Measurements from ENCODE around the gene XRN1. TPM values are rescaled to one million over a fixed set of nuclear protein-coding genes. Genes with fewer than 3 reads are reported as not detected.

Gene XRN1
- 178 and 205 TPM in 2 replicates for total RNA-seq (2014; rRNA removed; shearing (Covaris generic))

- H3K36me3 ChIP-seq, result peaks cover 24% of the 10 kb centered on the region
- peaks cover 17% of the 10 kb centered on the region for H3K4me1 ChIP-seq
- no peaks in the 10 kb centered on the region for H3K27me3 ChIP-seq
- DNase-seq, result peak; percentile 97 to 98
- peak within 1 kb of the TSS; percentile 99 for H3K27ac ChIP-seq
- H3K4me3 ChIP-seq, result peak within 1 kb of the TSS; percentile 91
- H3K9me3 ChIP-seq (replicated peaks), result no peaks in the 10 kb centered on the region
Observed at GRCh38 chr3:142447852-142448823, at the start of gene XRN1. TSS of gene XRN1 (minus strand) at chr3:142448037. CDS start at chr3:142447944, 93 bp downstream.

- no peaks in the 10 kb centered on the region for H3K27me3 ChIP-seq
- DNase-seq, result no peak
- H3K9me3 ChIP-seq (replicated peaks), result no peaks in the 10 kb centered on the region
- H3K36me3 ChIP-seq, result peaks cover 61% of the 10 kb centered on the region
- no peak overlapping the region for H3K4me3 ChIP-seq
- H3K27ac ChIP-seq, result no peak overlapping the region
- H3K4me1 ChIP-seq, result peaks cover 3% of the 10 kb centered on the region
Observed at GRCh38 chr3:142495103-142495502, 47.3 kb upstream of the XRN1 start.

- no peak for DNase-seq
- Histone ChIP-seq H3K36me3 (peaks cover 51% of the 10 kb centered on the region), H3K27me3 (no peaks in the 10 kb centered on the region), H3K9me3 (replicated peaks) (no peaks in the 10 kb centered on the region), H3K4me3 (no peak overlapping the region), H3K4me1 (no peaks in the 10 kb centered on the region), H3K27ac (no peak overlapping the region)
Observed at GRCh38 chr3:142492184-142492583, 44.3 kb upstream of the XRN1 start.

GRCh38 chr3:142489572-142490323 is 41.9 kb upstream of the XRN1 start:
- no peak overlapping the region for H3K27ac ChIP-seq
- no peak for DNase-seq
- H3K36me3 ChIP-seq, result peaks cover 45% of the 10 kb centered on the region
- no peaks in the 10 kb centered on the region for H3K4me1 ChIP-seq
- no peaks in the 10 kb centered on the region for H3K9me3 ChIP-seq (replicated peaks)
- H3K4me3 ChIP-seq, result no peak overlapping the region
- H3K27me3 ChIP-seq, result no peaks in the 10 kb centered on the region

GRCh38 chr3:142484912-142485435 is 37.1 kb upstream of the XRN1 start:
- peaks cover 50% of the 10 kb centered on the region for H3K36me3 ChIP-seq
- H3K4me3 ChIP-seq, result no peak overlapping the region
- DNase-seq, result no peak
- no peaks in the 10 kb centered on the region for H3K4me1 ChIP-seq
- peaks cover 12% of the 10 kb centered on the region for H3K9me3 ChIP-seq (replicated peaks)
- H3K27me3 ChIP-seq, result no peaks in the 10 kb centered on the region
- H3K27ac ChIP-seq, result no peak overlapping the region

- no peaks in the 10 kb centered on the region for H3K27me3 ChIP-seq
- no peak overlapping the region for H3K4me3 ChIP-seq
- H3K27ac ChIP-seq, result no peak overlapping the region
- peaks cover 19% of the 10 kb centered on the region for H3K9me3 ChIP-seq (replicated peaks)
- peaks cover 43% of the 10 kb centered on the region for H3K36me3 ChIP-seq
- no peak for DNase-seq
- H3K4me1 ChIP-seq, result no peaks in the 10 kb centered on the region
Observed at GRCh38 chr3:142481196-142481595, 33.4 kb upstream of the XRN1 start.

GRCh38 chr3:142470826-142471225 is 23.0 kb upstream of the XRN1 start:
- H3K27ac ChIP-seq, result no peak overlapping the region
- no peak for DNase-seq
- H3K27me3 ChIP-seq, result no peaks in the 10 kb centered on the region
- no peaks in the 10 kb centered on the region for H3K4me1 ChIP-seq
- peaks cover 9% of the 10 kb centered on the region for H3K36me3 ChIP-seq
- H3K9me3 ChIP-seq (replicated peaks), result peaks cover 7% of the 10 kb centered on the region
- no peak overlapping the region for H3K4me3 ChIP-seq

- H3K36me3 ChIP-seq, result peaks cover 16% of the 10 kb centered on the region
- no peaks in the 10 kb centered on the region; the same call in 1 of the 2 replicates for H3K9me3 ChIP-seq (replicated peaks)
- no peaks in the 10 kb centered on the region for H3K27me3 ChIP-seq
Observed at GRCh38 chr3:142468456-142468855, 20.6 kb upstream of the XRN1 start.

GRCh38 chr3:142467768-142468167 is 19.9 kb upstream of the XRN1 start:
- Histone ChIP-seq H3K27me3 (no peaks in the 10 kb centered on the region), H3K9me3 (replicated peaks) (no peaks in the 10 kb centered on the region; the same call in 1 of the 2 replicates), H3K36me3 (peaks cover 16% of the 10 kb centered on the region), H3K4me3 (no peak overlapping the region), H3K27ac (no peak overlapping the region), H3K4me1 (no peaks in the 10 kb centered on the region)
- DNase-seq, result no peak

More at GRCh38 chr3:142468456-142468855, 20.6 kb upstream of the XRN1 start:
- Histone ChIP-seq H3K4me3 (no peak overlapping the region), H3K27ac (no peak overlapping the region), H3K4me1 (no peaks in the 10 kb centered on the region)
- DNase-seq, result no peak

GRCh38 chr3:142460689-142461088 is 12.9 kb upstream of the XRN1 start:
- H3K36me3 ChIP-seq, result peaks cover 29% of the 10 kb centered on the region
- no peak for DNase-seq
- no peak overlapping the region for H3K27ac ChIP-seq

GRCh38 chr3:142459929-142460328 is 12.1 kb upstream of the XRN1 start:
- H3K36me3 ChIP-seq, result peaks cover 33% of the 10 kb centered on the region
- no peaks in the 10 kb centered on the region for H3K9me3 ChIP-seq (replicated peaks)
- H3K4me1 ChIP-seq, result no peaks in the 10 kb centered on the region
- no peak overlapping the region for H3K4me3 ChIP-seq
- no peaks in the 10 kb centered on the region for H3K27me3 ChIP-seq
- DNase-seq, result no peak
- H3K27ac ChIP-seq, result no peak overlapping the region

More at GRCh38 chr3:142460689-142461088, 12.9 kb upstream of the XRN1 start:
- Histone ChIP-seq H3K4me1 (no peaks in the 10 kb centered on the region), H3K27me3 (no peaks in the 10 kb centered on the region), H3K9me3 (replicated peaks) (no peaks in the 10 kb centered on the region), H3K4me3 (no peak overlapping the region)

- Histone ChIP-seq H3K36me3 (peaks cover 27% of the 10 kb centered on the region), H3K9me3 (replicated peaks) (no peaks in the 10 kb centered on the region), H3K27me3 (no peaks in the 10 kb centered on the region), H3K4me3 (no peak overlapping the region), H3K4me1 (no peaks in the 10 kb centered on the region), H3K27ac (no peak overlapping the region)
- DNase-seq, result no peak
Observed at GRCh38 chr3:142459096-142459495, 11.3 kb upstream of the XRN1 start.

GRCh38 chr3:142450881-142451280 is 3.0 kb upstream of the XRN1 start:
- no peak for DNase-seq

GRCh38 chr3:142450189-142450588 is 2.4 kb upstream of the XRN1 start:
- Histone ChIP-seq H3K27ac (no peak overlapping the region), H3K4me3 (no peak overlapping the region), H3K36me3 (peaks cover 17% of the 10 kb centered on the region), H3K27me3 (no peaks in the 10 kb centered on the region), H3K4me1 (peaks cover 6% of the 10 kb centered on the region), H3K9me3 (replicated peaks) (no peaks in the 10 kb centered on the region)
- DNase-seq, result no peak

More at GRCh38 chr3:142450881-142451280, 3.0 kb upstream of the XRN1 start:
- H3K36me3 ChIP-seq, result peaks cover 22% of the 10 kb centered on the region
- H3K27me3 ChIP-seq, result no peaks in the 10 kb centered on the region
- H3K4me1 ChIP-seq, result peaks cover 6% of the 10 kb centered on the region
- H3K27ac ChIP-seq, result no peak overlapping the region
- no peaks in the 10 kb centered on the region for H3K9me3 ChIP-seq (replicated peaks)
- H3K4me3 ChIP-seq, result no peak overlapping the region

All from SJCRH30 (cell line).